ENCODE results near the gene TP53I11.

DNA sequence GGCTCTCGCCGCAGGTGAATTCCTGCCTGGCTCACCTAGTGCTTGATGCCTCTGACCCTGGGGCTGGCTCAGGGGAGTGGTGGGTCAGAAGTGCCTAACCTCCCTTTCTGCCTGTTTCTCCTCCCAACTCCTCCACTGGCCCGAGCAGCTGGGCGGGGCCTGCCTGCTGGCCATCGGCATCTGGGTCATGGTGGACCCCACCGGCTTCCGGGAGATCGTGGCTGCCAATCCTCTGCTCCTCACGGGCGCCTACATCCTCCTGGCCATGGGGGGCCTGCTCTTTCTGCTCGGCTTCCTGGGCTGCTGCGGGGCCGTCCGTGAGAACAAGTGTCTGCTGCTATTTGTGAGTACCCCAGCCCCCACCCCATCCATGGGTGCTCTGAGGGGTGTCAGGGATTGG lies 41.1 kb downstream of the TP53I11 start:
- TF ChIP-seq, protein P1, sequence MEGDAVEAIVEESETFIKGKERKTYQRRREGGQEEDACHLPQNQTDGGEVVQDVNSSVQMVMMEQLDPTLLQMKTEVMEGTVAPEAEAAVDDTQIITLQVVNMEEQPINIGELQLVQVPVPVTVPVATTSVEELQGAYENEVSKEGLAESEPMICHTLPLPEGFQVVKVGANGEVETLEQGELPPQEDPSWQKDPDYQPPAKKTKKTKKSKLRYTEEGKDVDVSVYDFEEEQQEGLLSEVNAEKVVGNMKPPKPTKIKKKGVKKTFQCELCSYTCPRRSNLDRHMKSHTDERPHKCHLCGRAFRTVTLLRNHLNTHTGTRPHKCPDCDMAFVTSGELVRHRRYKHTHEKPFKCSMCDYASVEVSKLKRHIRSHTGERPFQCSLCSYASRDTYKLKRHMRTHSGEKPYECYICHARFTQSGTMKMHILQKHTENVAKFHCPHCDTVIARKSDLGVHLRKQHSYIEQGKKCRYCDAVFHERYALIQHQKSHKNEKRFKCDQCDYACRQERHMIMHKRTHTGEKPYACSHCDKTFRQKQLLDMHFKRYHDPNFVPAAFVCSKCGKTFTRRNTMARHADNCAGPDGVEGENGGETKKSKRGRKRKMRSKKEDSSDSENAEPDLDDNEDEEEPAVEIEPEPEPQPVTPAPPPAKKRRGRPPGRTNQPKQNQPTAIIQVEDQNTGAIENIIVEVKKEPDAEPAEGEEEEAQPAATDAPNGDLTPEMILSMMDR (IDR thresholded peaks at IDR 0.05 in 2 of 3, conservative IDR thresholded peaks at IDR 0.05 in 1 of 3; ENCODE audit: borderline replicate concordance in 1 of 3, insufficient read depth in 1 of 3, low read depth in 2 of 3, low read length in 2 of 3): no peak
- TF ChIP-seq EZH2 (IDR thresholded peaks at IDR 0.05): no peak
- TF ChIP-seq, protein P2, sequence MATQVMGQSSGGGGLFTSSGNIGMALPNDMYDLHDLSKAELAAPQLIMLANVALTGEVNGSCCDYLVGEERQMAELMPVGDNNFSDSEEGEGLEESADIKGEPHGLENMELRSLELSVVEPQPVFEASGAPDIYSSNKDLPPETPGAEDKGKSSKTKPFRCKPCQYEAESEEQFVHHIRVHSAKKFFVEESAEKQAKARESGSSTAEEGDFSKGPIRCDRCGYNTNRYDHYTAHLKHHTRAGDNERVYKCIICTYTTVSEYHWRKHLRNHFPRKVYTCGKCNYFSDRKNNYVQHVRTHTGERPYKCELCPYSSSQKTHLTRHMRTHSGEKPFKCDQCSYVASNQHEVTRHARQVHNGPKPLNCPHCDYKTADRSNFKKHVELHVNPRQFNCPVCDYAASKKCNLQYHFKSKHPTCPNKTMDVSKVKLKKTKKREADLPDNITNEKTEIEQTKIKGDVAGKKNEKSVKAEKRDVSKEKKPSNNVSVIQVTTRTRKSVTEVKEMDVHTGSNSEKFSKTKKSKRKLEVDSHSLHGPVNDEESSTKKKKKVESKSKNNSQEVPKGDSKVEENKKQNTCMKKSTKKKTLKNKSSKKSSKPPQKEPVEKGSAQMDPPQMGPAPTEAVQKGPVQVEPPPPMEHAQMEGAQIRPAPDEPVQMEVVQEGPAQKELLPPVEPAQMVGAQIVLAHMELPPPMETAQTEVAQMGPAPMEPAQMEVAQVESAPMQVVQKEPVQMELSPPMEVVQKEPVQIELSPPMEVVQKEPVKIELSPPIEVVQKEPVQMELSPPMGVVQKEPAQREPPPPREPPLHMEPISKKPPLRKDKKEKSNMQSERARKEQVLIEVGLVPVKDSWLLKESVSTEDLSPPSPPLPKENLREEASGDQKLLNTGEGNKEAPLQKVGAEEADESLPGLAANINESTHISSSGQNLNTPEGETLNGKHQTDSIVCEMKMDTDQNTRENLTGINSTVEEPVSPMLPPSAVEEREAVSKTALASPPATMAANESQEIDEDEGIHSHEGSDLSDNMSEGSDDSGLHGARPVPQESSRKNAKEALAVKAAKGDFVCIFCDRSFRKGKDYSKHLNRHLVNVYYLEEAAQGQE (IDR thresholded peaks at IDR 0.05; ENCODE audit: low read depth): no peak

All from HCT116 (cell line).